ENCODE results near the gene TSPAN13. TPM values are rescaled to one million over a fixed set of nuclear protein-coding genes. Genes with fewer than 3 reads are reported as not detected.
A peak's percentile ranks its signal among the peaks of the same experiment; 100 is the strongest.

TSPAN13 gene
- total and polyA plus RNA-seq, 2 donors (not counting 1 experiment from before 2014, with no cell fraction given) = 2.5 to 2.8 TPM

GRCh38 chr7:16740623-16740953, 13.0 kb upstream of the TSPAN13 start:
- peaks cover 3% of the 10 kb centered on the region for H3K4me1 ChIP-seq (ENCODE audit: control insufficient read depth, extremely low read depth, insufficient read depth, low read length)
- no peaks in the 10 kb centered on the region for H3K9me3 ChIP-seq (ENCODE audit: control insufficient read depth, insufficient read depth, low read depth, low read length)
- peak overlapping the region; percentile 23 for H3K27ac ChIP-seq (ENCODE audit: insufficient read depth, low read length)
- H3K36me3 ChIP-seq (ENCODE audit: control insufficient read depth, insufficient read depth, low read length) = no peaks in the 10 kb centered on the region
- DNase-seq (ENCODE audit: low read depth in 2 of 2) = no peak
- H3K9ac ChIP-seq (ENCODE audit: insufficient read depth, low read length) = no peak overlapping the region
- H3K27me3 ChIP-seq (ENCODE audit: control insufficient read depth, insufficient read depth, low read length) = no peaks in the 10 kb centered on the region
- no peak overlapping the region for H3K4me2 ChIP-seq (ENCODE audit: extremely low read depth, insufficient read depth, low read length)
- H2AFZ ChIP-seq (ENCODE audit: low read length) = no peak overlapping the region
- no peaks in the 10 kb centered on the region for H3K79me2 ChIP-seq (ENCODE audit: control insufficient read depth, insufficient read depth, low read length)
- no peaks in the 10 kb centered on the region for H4K20me1 ChIP-seq (ENCODE audit: control insufficient read depth, extremely low read depth, insufficient read depth, low read length)
- TF ChIP-seq EZH2 (IDR thresholded peaks at IDR 0.05; ENCODE audit: low read length, missing control alignments) = no peak
- TF ChIP-seq, protein P1, sequence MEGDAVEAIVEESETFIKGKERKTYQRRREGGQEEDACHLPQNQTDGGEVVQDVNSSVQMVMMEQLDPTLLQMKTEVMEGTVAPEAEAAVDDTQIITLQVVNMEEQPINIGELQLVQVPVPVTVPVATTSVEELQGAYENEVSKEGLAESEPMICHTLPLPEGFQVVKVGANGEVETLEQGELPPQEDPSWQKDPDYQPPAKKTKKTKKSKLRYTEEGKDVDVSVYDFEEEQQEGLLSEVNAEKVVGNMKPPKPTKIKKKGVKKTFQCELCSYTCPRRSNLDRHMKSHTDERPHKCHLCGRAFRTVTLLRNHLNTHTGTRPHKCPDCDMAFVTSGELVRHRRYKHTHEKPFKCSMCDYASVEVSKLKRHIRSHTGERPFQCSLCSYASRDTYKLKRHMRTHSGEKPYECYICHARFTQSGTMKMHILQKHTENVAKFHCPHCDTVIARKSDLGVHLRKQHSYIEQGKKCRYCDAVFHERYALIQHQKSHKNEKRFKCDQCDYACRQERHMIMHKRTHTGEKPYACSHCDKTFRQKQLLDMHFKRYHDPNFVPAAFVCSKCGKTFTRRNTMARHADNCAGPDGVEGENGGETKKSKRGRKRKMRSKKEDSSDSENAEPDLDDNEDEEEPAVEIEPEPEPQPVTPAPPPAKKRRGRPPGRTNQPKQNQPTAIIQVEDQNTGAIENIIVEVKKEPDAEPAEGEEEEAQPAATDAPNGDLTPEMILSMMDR (conservative IDR thresholded peaks at IDR 0.05 in 1 of 2, IDR thresholded peaks at IDR 0.05 in 1 of 2; ENCODE audit: low read depth in 1 of 2, low read length in 2 of 2) = no peak
- no peak overlapping the region for H3K4me3 ChIP-seq (replicated peaks in 1 of 4; ENCODE audit: control extremely low read depth in 1 of 4, insufficient read depth in 1 of 4, low read depth in 3 of 4, low read length in 4 of 4)

GRCh38 chr7:16740996-16741395, 12.6 kb upstream of the TSPAN13 start:
- no peaks in the 10 kb centered on the region for H3K36me3 ChIP-seq (ENCODE audit: control insufficient read depth, insufficient read depth, low read length)
- H3K9ac ChIP-seq (ENCODE audit: insufficient read depth, low read length) = no peak overlapping the region
- no peaks in the 10 kb centered on the region for H3K79me2 ChIP-seq (ENCODE audit: control insufficient read depth, insufficient read depth, low read length)
- H3K4me1 ChIP-seq (ENCODE audit: control insufficient read depth, extremely low read depth, insufficient read depth, low read length) = peaks cover 3% of the 10 kb centered on the region
- DNase-seq (ENCODE audit: low read depth in 2 of 2) = no peak
- no peak overlapping the region for H3K27ac ChIP-seq (ENCODE audit: insufficient read depth, low read length)
- H3K4me3 ChIP-seq (replicated peaks in 1 of 4; ENCODE audit: control extremely low read depth in 1 of 4, insufficient read depth in 1 of 4, low read depth in 3 of 4, low read length in 4 of 4) = no peak overlapping the region
- H3K9me3 ChIP-seq (ENCODE audit: control insufficient read depth, insufficient read depth, low read depth, low read length) = no peaks in the 10 kb centered on the region
- no peaks in the 10 kb centered on the region for H3K27me3 ChIP-seq (ENCODE audit: control insufficient read depth, insufficient read depth, low read length)
- TF ChIP-seq, protein P1 (conservative IDR thresholded peaks at IDR 0.05 in 1 of 2, IDR thresholded peaks at IDR 0.05 in 1 of 2; ENCODE audit: low read depth in 1 of 2, low read length in 2 of 2) = no peak
- no peak for TF ChIP-seq EZH2 (IDR thresholded peaks at IDR 0.05; ENCODE audit: low read length, missing control alignments)
- no peak overlapping the region for H2AFZ ChIP-seq (ENCODE audit: low read length)
- no peaks in the 10 kb centered on the region for H4K20me1 ChIP-seq (ENCODE audit: control insufficient read depth, extremely low read depth, insufficient read depth, low read length)
- no peak overlapping the region for H3K4me2 ChIP-seq (ENCODE audit: extremely low read depth, insufficient read depth, low read length)

DNA sequence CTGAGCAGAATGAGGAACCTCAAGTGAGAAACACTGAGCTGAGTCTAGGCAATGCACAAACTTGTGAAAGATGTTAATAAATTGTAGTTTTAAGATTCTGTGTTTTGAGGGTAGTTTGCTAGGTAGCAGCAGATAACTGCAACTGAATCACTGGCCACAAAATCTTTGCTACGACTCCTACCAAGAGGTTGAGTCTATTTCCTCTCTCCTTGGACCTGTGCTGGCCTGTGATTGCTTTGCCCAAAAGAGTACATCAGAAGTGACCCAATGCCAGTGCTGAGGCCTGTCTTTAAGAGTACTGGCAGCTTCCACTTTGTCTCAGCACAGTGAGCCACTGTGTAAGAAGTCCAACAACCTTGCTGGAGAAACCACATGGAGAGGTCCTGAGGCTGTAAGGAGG, 11.9 kb upstream of the TSPAN13 start:
- Histone ChIP-seq H3K27ac (ENCODE audit: insufficient read depth, low read length) (no peak overlapping the region), H3K4me2 (ENCODE audit: extremely low read depth, insufficient read depth, low read length) (no peak overlapping the region)
- TF ChIP-seq, protein P1 (conservative IDR thresholded peaks at IDR 0.05 in 1 of 2, IDR thresholded peaks at IDR 0.05 in 1 of 2; ENCODE audit: low read depth in 1 of 2, low read length in 2 of 2) = no peak
- no peak for TF ChIP-seq EZH2 (IDR thresholded peaks at IDR 0.05; ENCODE audit: low read length, missing control alignments)

More for the DNA sequence above, 11.9 kb upstream of the TSPAN13 start:
- H3K36me3 ChIP-seq (ENCODE audit: control insufficient read depth, insufficient read depth, low read length) = no peaks in the 10 kb centered on the region
- H3K79me2 ChIP-seq (ENCODE audit: control insufficient read depth, insufficient read depth, low read length) = no peaks in the 10 kb centered on the region
- H3K9ac ChIP-seq (ENCODE audit: insufficient read depth, low read length) = no peak overlapping the region
- peaks cover 3% of the 10 kb centered on the region for H3K4me1 ChIP-seq (ENCODE audit: control insufficient read depth, extremely low read depth, insufficient read depth, low read length)
- no peaks in the 10 kb centered on the region for H3K27me3 ChIP-seq (ENCODE audit: control insufficient read depth, insufficient read depth, low read length)
- no peaks in the 10 kb centered on the region for H3K9me3 ChIP-seq (ENCODE audit: control insufficient read depth, insufficient read depth, low read depth, low read length)
- H3K4me3 ChIP-seq (replicated peaks in 1 of 4; ENCODE audit: control extremely low read depth in 1 of 4, insufficient read depth in 1 of 4, low read depth in 3 of 4, low read length in 4 of 4) = no peak overlapping the region
- DNase-seq (ENCODE audit: low read depth in 2 of 2) = peak in 1 of 2 donors; percentile 44
- H4K20me1 ChIP-seq (ENCODE audit: control insufficient read depth, extremely low read depth, insufficient read depth, low read length) = no peaks in the 10 kb centered on the region
- H2AFZ ChIP-seq (ENCODE audit: low read length) = no peak overlapping the region
